K562 (cell line): ENCODE results near the gene TXNRD2. TPM values are rescaled to one million over a fixed set of nuclear protein-coding genes. Genes with fewer than 3 reads are reported as not detected.

Experiments
- BHLHE40 ChIP-seq: IDR thresholded peaks from 2 replicates; pipeline ENCODE4 v1.6.1; 2011; ENCODE audit warnings: low read length, improper control_type of control experiment
- DMBX1 ChIP-seq: fragments of 250-450 bp; sonication (Bioruptor Pico); IDR thresholded peaks from 2 replicates; pipeline ENCODE4 v1.8.0; 2022; ENCODE audit warnings: inconsistent platforms, mild to moderate bottlenecking, moderate library complexity, borderline replicate concordance
- EZH2 ChIP-seq: IDR thresholded peaks from 2 replicates; pipeline ENCODE4 v1.6.1; 2012; ENCODE audit warnings: low read depth, mild to moderate bottlenecking, inconsistent platforms, low read length, borderline replicate concordance
- FOS ChIP-seq: IDR thresholded peaks from 3 replicates; pipeline ENCODE4 v1.6.1; 2011; ENCODE audit not compliant: insufficient read length; ENCODE audit errors: extremely low read depth
- FOSL1 ChIP-seq: fragments of 200-800 bp; sonication (Bioruptor generic); conservative IDR thresholded peaks from 2 replicates; pipeline ENCODE4 v1.6.1; 2016; ENCODE audit warnings: missing genetic modification characterization, missing compliant biosample characterization
- HDAC6 ChIP-seq: IDR thresholded peaks from 2 replicates; pipeline ENCODE4 v1.6.1; 2012; ENCODE audit warnings: low read depth, mild to moderate bottlenecking, control low read depth, inconsistent platforms, low read length, moderate library complexity
- MEF2D ChIP-seq: conservative IDR thresholded peaks from 2 replicates; pipeline ENCODE4 v1.6.1; 2016; ENCODE audit warnings: low read depth, missing genetic modification characterization, missing compliant biosample characterization
- NCOA2 ChIP-seq, 2 experiments: fragments of 450-650 bp; IDR thresholded peaks; 2 replicates each; pipeline ENCODE4 v1.6.1; 2018; ENCODE audit warnings: mild to moderate bottlenecking in 2 of 2, moderate library complexity in 1 of 2; ENCODE audit not compliant: partially characterized antibody in 2 of 2
- NR2C2 ChIP-seq, 2 experiments: fragments of 200-800 bp in 1 of 2; sonication (Bioruptor generic) in 1 of 2; sonication (generic) in 1 of 2; formaldehyde crosslinking in 1 of 2; IDR thresholded peaks; 2 replicates each; pipeline versions ENCODE4 v1.6.1 to v1.8.0; 2016 to 2022; ENCODE audit warnings: mild to moderate bottlenecking in 1 of 2, missing compliant biosample characterization in 1 of 2, missing genetic modification characterization in 1 of 2, missing genetic modification reagents in 1 of 2
- RNF2 ChIP-seq: sonication (generic); IDR thresholded peaks from 2 replicates; pipeline ENCODE4 v1.6.1; 2016
- ZNF146 ChIP-seq: IDR thresholded peaks from one replicate; pipeline ENCODE4 v1.6.1; 2018; ENCODE audit warnings: missing compliant biosample characterization; ENCODE audit not compliant: unreplicated experiment
- ZNF3 ChIP-seq: fragments of 250-450 bp; sonication (Bioruptor Pico); IDR thresholded peaks from 2 replicates; pipeline ENCODE4 v1.5.0; 2021; ENCODE audit warnings: mild to moderate bottlenecking, moderate library complexity
- ZNF518B ChIP-seq: fragments of 250-450 bp; sonication (Bioruptor Pico); IDR thresholded peaks from 2 replicates; pipeline ENCODE4 v1.5.0; 2021; ENCODE audit warnings: mild to moderate bottlenecking, moderate library complexity
- ZNF668 ChIP-seq: fragments of 250-450 bp; sonication (Bioruptor Pico); IDR thresholded peaks from 2 replicates; pipeline ENCODE4 v1.8.0; 2022; ENCODE audit warnings: mild to moderate bottlenecking, inconsistent platforms
- polyA plus RNA-seq, 8 experiments: library from polyadenylated mRNA; depleted of rRNA in 4 of 8; stranded (reverse) in 5 of 8; unstranded in 3 of 8; fragments of >200 nt; fragmentation: Nextera tagmentation in 2 of 8; fragmentation: Illumina TruSeq in 1 of 8; extraction: Ambion mirVana in 2 of 8; extraction: Trizol in 1 of 8; gene quantifications; 2 replicates each; pipeline versions ENCODE4 v1.2.1 to v1.2.3, GENCODE V29; 2011 to 2014; ENCODE audit warnings: inconsistent platforms in 1 of 8, missing spikeins in 1 of 8
- total RNA-seq, 7 experiments: library from RNA; depleted of rRNA in 6 of 7; stranded (reverse); fragments of >200 nt in 6 of 7; fragmentation: Illumina TruSeq in 2 of 7; extraction: Trizol in 2 of 7; gene quantifications; 2 replicates each; pipeline versions ENCODE4 v1.2.1 to v1.2.3, GENCODE V29; 2011 to 2021; ENCODE audit warnings: low replicate concordance in 1 of 7
- TF ChIP-seq, protein P1 (sequence below): sonication (generic); formaldehyde crosslinking; IDR thresholded peaks from 2 replicates; pipeline ENCODE4 v1.8.0; 2022; ENCODE audit warnings: missing genetic modification reagents, mild to moderate bottlenecking, borderline replicate concordance
- TF ChIP-seq, protein P2 (sequence below): fragments of 450-650 bp; formaldehyde crosslinking; IDR thresholded peaks from 2 replicates; pipeline ENCODE4 v1.4.0; 2020; ENCODE audit warnings: mild to moderate bottlenecking, moderate library complexity
- TF ChIP-seq, protein P3 (sequence below): IDR thresholded peaks from 2 replicates; pipeline ENCODE4 v1.6.1; 2012; ENCODE audit warnings: low read depth, low read length, improper control_type of control experiment, borderline replicate concordance

Gene TXNRD2
- total and polyA plus RNA-seq, 9 of the 15 experiments (the other 6 are each of a cell fraction or from before 2014, with no cell fraction given): 3.3 to 80.2 (median 49.4) TPM

- TF ChIP-seq, protein P1, sequence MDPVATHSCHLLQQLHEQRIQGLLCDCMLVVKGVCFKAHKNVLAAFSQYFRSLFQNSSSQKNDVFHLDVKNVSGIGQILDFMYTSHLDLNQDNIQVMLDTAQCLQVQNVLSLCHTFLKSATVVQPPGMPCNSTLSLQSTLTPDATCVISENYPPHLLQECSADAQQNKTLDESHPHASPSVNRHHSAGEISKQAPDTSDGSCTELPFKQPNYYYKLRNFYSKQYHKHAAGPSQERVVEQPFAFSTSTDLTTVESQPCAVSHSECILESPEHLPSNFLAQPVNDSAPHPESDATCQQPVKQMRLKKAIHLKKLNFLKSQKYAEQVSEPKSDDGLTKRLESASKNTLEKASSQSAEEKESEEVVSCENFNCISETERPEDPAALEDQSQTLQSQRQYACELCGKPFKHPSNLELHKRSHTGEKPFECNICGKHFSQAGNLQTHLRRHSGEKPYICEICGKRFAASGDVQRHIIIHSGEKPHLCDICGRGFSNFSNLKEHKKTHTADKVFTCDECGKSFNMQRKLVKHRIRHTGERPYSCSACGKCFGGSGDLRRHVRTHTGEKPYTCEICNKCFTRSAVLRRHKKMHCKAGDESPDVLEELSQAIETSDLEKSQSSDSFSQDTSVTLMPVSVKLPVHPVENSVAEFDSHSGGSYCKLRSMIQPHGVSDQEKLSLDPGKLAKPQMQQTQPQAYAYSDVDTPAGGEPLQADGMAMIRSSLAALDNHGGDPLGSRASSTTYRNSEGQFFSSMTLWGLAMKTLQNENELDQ (CRISPR knock-in tag): no peak
- TF ChIP-seq FOS: no peak
- TF ChIP-seq ZNF518B (CRISPR knock-in tag): no peak
- TF ChIP-seq NR2C2 (CRISPR knock-in tag; IDR thresholded peaks at IDR 0.05): no peak
- no peak for TF ChIP-seq NR2C2 (tag; IDR thresholded peaks at IDR 0.05)
- TF ChIP-seq, protein P2, sequence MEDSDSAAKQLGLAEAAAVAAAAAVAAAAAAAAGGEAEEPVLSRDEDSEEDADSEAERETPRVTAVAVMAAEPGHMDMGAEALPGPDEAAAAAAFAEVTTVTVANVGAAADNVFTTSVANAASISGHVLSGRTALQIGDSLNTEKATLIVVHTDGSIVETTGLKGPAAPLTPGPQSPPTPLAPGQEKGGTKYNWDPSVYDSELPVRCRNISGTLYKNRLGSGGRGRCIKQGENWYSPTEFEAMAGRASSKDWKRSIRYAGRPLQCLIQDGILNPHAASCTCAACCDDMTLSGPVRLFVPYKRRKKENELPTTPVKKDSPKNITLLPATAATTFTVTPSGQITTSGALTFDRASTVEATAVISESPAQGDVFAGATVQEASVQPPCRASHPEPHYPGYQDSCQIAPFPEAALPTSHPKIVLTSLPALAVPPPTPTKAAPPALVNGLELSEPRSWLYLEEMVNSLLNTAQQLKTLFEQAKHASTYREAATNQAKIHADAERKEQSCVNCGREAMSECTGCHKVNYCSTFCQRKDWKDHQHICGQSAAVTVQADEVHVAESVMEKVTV: no peak
- no peak for TF ChIP-seq ZNF668 (CRISPR knock-in tag)
- TF ChIP-seq FOSL1 (tag): peak; percentile 59; the same call in 1 of the 2 replicates
- no peak for TF ChIP-seq BHLHE40
- TF ChIP-seq MEF2D (tag): no peak
- no peak for TF ChIP-seq DMBX1 (CRISPR knock-in tag)
- TF ChIP-seq, protein P3, sequence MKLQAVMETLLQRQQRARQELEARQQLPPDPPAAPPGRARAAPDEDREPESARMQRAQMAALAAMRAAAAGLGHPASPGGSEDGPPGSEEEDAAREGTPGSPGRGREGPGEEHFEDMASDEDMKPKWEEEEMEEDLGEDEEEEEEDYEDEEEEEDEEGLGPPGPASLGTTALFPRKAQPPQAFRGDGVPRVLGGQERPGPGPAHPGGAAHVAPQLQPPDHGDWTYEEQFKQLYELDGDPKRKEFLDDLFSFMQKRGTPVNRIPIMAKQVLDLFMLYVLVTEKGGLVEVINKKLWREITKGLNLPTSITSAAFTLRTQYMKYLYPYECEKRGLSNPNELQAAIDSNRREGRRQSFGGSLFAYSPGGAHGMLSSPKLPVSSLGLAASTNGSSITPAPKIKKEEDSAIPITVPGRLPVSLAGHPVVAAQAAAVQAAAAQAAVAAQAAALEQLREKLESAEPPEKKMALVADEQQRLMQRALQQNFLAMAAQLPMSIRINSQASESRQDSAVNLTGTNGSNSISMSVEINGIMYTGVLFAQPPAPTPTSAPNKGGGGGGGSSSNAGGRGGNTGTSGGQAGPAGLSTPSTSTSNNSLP: peak; percentile 13; the same call in 1 of the 2 replicates
- TF ChIP-seq ZNF146: no peak
- TF ChIP-seq NCOA2 (IDR thresholded peaks at IDR 0.05; ENCODE audit: partially characterized antibody in 2 of 2): no peak
- no peak for TF ChIP-seq HDAC6
- peak; percentile 6; the same call in 1 of the 2 replicates for TF ChIP-seq RNF2
- TF ChIP-seq ZNF3 (CRISPR knock-in tag): no peak
- 0 out of 2 replicates have a peak, but pooled peaks have one; percentile 91 for TF ChIP-seq EZH2
- TF ChIP-seq, all 486 proteins: peak for 10
Observed at GRCh38 chr22:19864538-19865106, 77.0 kb downstream of the TXNRD2 start (continued).
